HEK293 (cell line): ENCODE data around the gene NR2E3.
A peak's percentile ranks its signal among the peaks of the same experiment; 100 is the strongest.

Experiments
- CTCF ChIA-PET: fragments of 350-600 bp; formaldehyde crosslinking; extraction: SDS; loops from one replicate; lab custom pipeline; 2021; ENCODE audit warnings: antibody characterized with exemption; lab: Yijun Ruan, JAX
- POLR2A ChIA-PET: fragments of 300-600 bp; formaldehyde crosslinking; extraction: SDS; loops from one replicate; lab custom pipeline; 2020; ENCODE audit warnings: antibody characterized with exemption, inconsistent platforms; lab: Yijun Ruan, JAX
- H3K27ac ChIP-seq: fragments of 200-500 bp; sonication (Bioruptor generic); 2 replicates; pipeline ENCODE4 v1.5.1; 2014; ENCODE audit warnings: low read depth, low read length, control low read depth, inconsistent platforms; ENCODE audit errors: extremely low read depth
- H3K36me3 ChIP-seq, 2 experiments: fragments of 200-500 bp in 1 of 2; sonication (Bioruptor generic) in 1 of 2; 1 replicate in 1 of 2; 2 replicates in 1 of 2; pipeline ENCODE4 v1.5.1; 2014 to 2017; ENCODE audit warnings: inconsistent platforms in 2 of 2, low read length in 2 of 2; ENCODE audit not compliant: control insufficient read depth in 2 of 2, insufficient read depth in 1 of 2
- H3K4me1 ChIP-seq: fragments of 200-500 bp; sonication (Bioruptor generic); 2 replicates; pipeline ENCODE4 v1.5.1; 2014; ENCODE audit warnings: mild to moderate bottlenecking, low read length, inconsistent platforms; ENCODE audit not compliant: control insufficient read depth, insufficient read depth
- H3K4me3 ChIP-seq: 2 replicates; pipeline ENCODE4 v1.5.1; 2011; ENCODE audit warnings: low read depth, mild to moderate bottlenecking, control low read depth, low read length, moderate library complexity
- H3K9me3 ChIP-seq: fragments of 200-500 bp; sonication (Bioruptor generic); 2 replicates; pipeline ENCODE4 v1.5.1; 2014; ENCODE audit warnings: low read depth, low read length, inconsistent platforms; ENCODE audit not compliant: control insufficient read depth, insufficient read depth
- ATF2 ChIP-seq: fragments of 450-650 bp; formaldehyde crosslinking; IDR thresholded peaks from 2 replicates; pipeline ENCODE4 v1.5.1; 2016; ENCODE audit warnings: missing biosample characterization, missing genetic modification characterization, low read depth
- ELK4 ChIP-seq: IDR thresholded peaks from 2 replicates; pipeline ENCODE4 v1.6.1; 2011; ENCODE audit warnings: mild to moderate bottlenecking, low read depth, low read length, borderline replicate concordance
- HIC1 ChIP-seq: fragments of 450-650 bp; formaldehyde crosslinking; IDR thresholded peaks from 2 replicates; pipeline ENCODE4 v1.5.1; 2016; ENCODE audit warnings: missing biosample characterization, missing genetic modification characterization
- HOXC10 ChIP-seq: sonication (generic); formaldehyde crosslinking; IDR thresholded peaks from 2 replicates; pipeline ENCODE4 v1.8.1; 2023; ENCODE audit warnings: mild to moderate bottlenecking, missing genetic modification reagents
- IKZF3 ChIP-seq: fragments of 450-650 bp; IDR thresholded peaks from 2 replicates; pipeline ENCODE4 v1.5.0; 2018; ENCODE audit warnings: missing biosample characterization, mild to moderate bottlenecking, missing genetic modification characterization, moderate library complexity
- INSM2 ChIP-seq: fragments of 450-650 bp; formaldehyde crosslinking; IDR thresholded peaks from 2 replicates; pipeline ENCODE4 v1.5.1; 2016; ENCODE audit warnings: missing biosample characterization, missing genetic modification characterization
- KLF1 ChIP-seq: fragments of 450-650 bp; formaldehyde crosslinking; IDR thresholded peaks from 2 replicates; pipeline ENCODE4 v1.5.1; 2016; ENCODE audit warnings: missing biosample characterization, missing genetic modification characterization
- ZBTB1 ChIP-seq: fragments of 450-650 bp; formaldehyde crosslinking; IDR thresholded peaks from 2 replicates; pipeline ENCODE4 v1.5.1; 2016; ENCODE audit warnings: missing biosample characterization, missing genetic modification characterization
- ZNF148 ChIP-seq: fragments of 450-650 bp; formaldehyde crosslinking; IDR thresholded peaks from 2 replicates; pipeline ENCODE4 v1.5.0; 2017; ENCODE audit warnings: missing biosample characterization, missing genetic modification characterization, borderline replicate concordance
- ZNF248 ChIP-seq: fragments of 450-650 bp; formaldehyde crosslinking; IDR thresholded peaks from 2 replicates; pipeline ENCODE4 v1.5.1; 2017; ENCODE audit warnings: missing biosample characterization, missing genetic modification characterization
- ZNF274 ChIP-seq, 2 experiments: fragments of 200-500 bp in 1 of 2; fragments of 450-650 bp in 1 of 2; sonication (Bioruptor generic) in 1 of 2; formaldehyde crosslinking in 1 of 2; IDR thresholded peaks; 2 replicates each; pipeline versions ENCODE4 v1.5.1 to v1.6.1; 2014 to 2016; ENCODE audit warnings: borderline replicate concordance in 1 of 2, inconsistent platforms in 1 of 2, low read length in 1 of 2, missing biosample characterization in 1 of 2, missing genetic modification characterization in 1 of 2
- ZNF335 ChIP-seq: fragments of 450-650 bp; formaldehyde crosslinking; conservative IDR thresholded peaks from 2 replicates; pipeline ENCODE4 v1.5.1; 2016; ENCODE audit warnings: missing biosample characterization, missing genetic modification characterization
- ZNF350 ChIP-seq: fragments of 450-650 bp; formaldehyde crosslinking; IDR thresholded peaks from 2 replicates; pipeline ENCODE4 v1.5.0; 2017; ENCODE audit warnings: missing biosample characterization, mild to moderate bottlenecking, missing genetic modification characterization
- ZNF394 ChIP-seq: fragments of 450-650 bp; formaldehyde crosslinking; IDR thresholded peaks from 2 replicates; pipeline ENCODE4 v1.5.1; 2016; ENCODE audit warnings: missing biosample characterization, missing genetic modification characterization, mild to moderate bottlenecking, moderate library complexity, borderline replicate concordance
- ZNF521 ChIP-seq: fragments of 450-650 bp; formaldehyde crosslinking; IDR thresholded peaks from 2 replicates; pipeline ENCODE4 v1.5.1; 2017; ENCODE audit warnings: missing biosample characterization, mild to moderate bottlenecking, missing genetic modification characterization
- ZNF549 ChIP-seq: fragments of 450-650 bp; IDR thresholded peaks from 2 replicates; pipeline ENCODE4 v1.5.1; 2018; ENCODE audit warnings: missing biosample characterization, missing genetic modification characterization, mild to moderate bottlenecking, inconsistent platforms, moderate library complexity
- ZNF768 ChIP-seq: fragments of 450-650 bp; formaldehyde crosslinking; IDR thresholded peaks from 2 replicates; pipeline ENCODE4 v1.5.1; 2018; ENCODE audit warnings: missing biosample characterization, mild to moderate bottlenecking, missing genetic modification characterization
- ZNF785 ChIP-seq: fragments of 450-650 bp; formaldehyde crosslinking; IDR thresholded peaks from 2 replicates; pipeline ENCODE4 v1.5.1; 2016; ENCODE audit warnings: missing biosample characterization, missing genetic modification characterization
- ZNF791 ChIP-seq: fragments of 450-650 bp; formaldehyde crosslinking; IDR thresholded peaks from 2 replicates; pipeline ENCODE4 v1.5.1; 2016; ENCODE audit warnings: missing biosample characterization, missing genetic modification characterization
- ZNF837 ChIP-seq: fragments of 450-650 bp; formaldehyde crosslinking; IDR thresholded peaks from 2 replicates; pipeline ENCODE4 v1.5.1; 2016; ENCODE audit warnings: missing biosample characterization, missing genetic modification characterization
- ZSCAN5A ChIP-seq: fragments of 450-650 bp; formaldehyde crosslinking; IDR thresholded peaks from 2 replicates; pipeline ENCODE4 v1.5.1; 2016; ENCODE audit warnings: missing biosample characterization, missing genetic modification characterization

The NR2E3 gene

GRCh38 chr15:71788646-71789579 lies 21.4 kb upstream of the NR2E3 start:
- Histone ChIP-seq H3K27ac (no peak overlapping the region), H3K9me3 (no peaks in the 10 kb centered on the region), H3K4me3 (no peak overlapping the region), H3K36me3 (no peaks in the 10 kb centered on the region), H3K4me1 (no peaks in the 10 kb centered on the region)
- ChIA-PET CTCF (interaction anchor here (1.2 to 4.4 kb wide), 4 partner anchors 8 to 367 kb away, joined by 3 to 32 read pairs (median 18); no protein-coding TSS in a partner anchor), POLR2A (interaction anchor here (0.6 kb wide), 1 partner anchor 14 kb away, joined by 3 read pairs; no protein-coding TSS in a partner anchor)
- no peak for TF ChIP-seq ZNF791 (tag by site-specific recombination)
- TF ChIP-seq ZNF768 (tag by site-specific recombination): 0 out of 2 replicates have a peak, but pooled peaks have one; percentile 5

- Histone ChIP-seq H3K4me1 (no peaks in the 10 kb centered on the region), H3K9me3 (no peaks in the 10 kb centered on the region), H3K36me3 (no peaks in the 10 kb centered on the region), H3K4me3 (no peak overlapping the region), H3K27ac (no peak overlapping the region)
- POLR2A ChIA-PET: interaction anchor here (0.6 kb wide), 2 partner anchors 15 to 16 kb away, joined by 3 to 6 read pairs; no protein-coding TSS in a partner anchor
- CTCF ChIA-PET: interaction anchor here (1.2 to 4.4 kb wide), 4 partner anchors 9 to 367 kb away, joined by 4 to 32 read pairs (median 18); no protein-coding TSS in a partner anchor
- no peak for TF ChIP-seq ZNF335
- TF ChIP-seq HIC1 (tag by site-specific recombination): no peak
- no peak for TF ChIP-seq KLF1 (tag by site-specific recombination)
- TF ChIP-seq ZNF549 (tag by site-specific recombination): no peak
- no peak for TF ChIP-seq ZNF248 (tag by site-specific recombination)
- TF ChIP-seq ATF2 (tag by site-specific recombination): no peak
- 0 out of 2 replicates have a peak, but pooled peaks have one; percentile 23 for TF ChIP-seq ZSCAN5A (tag by site-specific recombination)
- peak; percentile 88; the same call in 1 of the 2 replicates for TF ChIP-seq ZNF521
- TF ChIP-seq ZNF837: no peak
- TF ChIP-seq HOXC10 (CRISPR knock-in tag): no peak
- no peak for TF ChIP-seq ZNF274 (IDR thresholded peaks at IDR 0.05; ENCODE audit: low read length)
- no peak for TF ChIP-seq ZNF274 (tag by site-specific recombination; IDR thresholded peaks at IDR 0.05; ENCODE audit: borderline replicate concordance)
- TF ChIP-seq ZNF350: no peak
- no peak for TF ChIP-seq ZBTB1
- no peak for TF ChIP-seq ELK4
- TF ChIP-seq INSM2 (tag by site-specific recombination): no peak
- 0 out of 2 replicates have a peak, but pooled peaks have one; percentile 50 for TF ChIP-seq ZNF148 (tag by site-specific recombination)
- no peak for TF ChIP-seq ZNF785 (tag by site-specific recombination)
- TF ChIP-seq ZNF394 (tag by site-specific recombination): no peak
- TF ChIP-seq IKZF3 (tag by site-specific recombination): no peak
- TF ChIP-seq ZNF791 (tag by site-specific recombination): no peak
These were observed 20.7 kb upstream of the NR2E3 start for GRCh38 chr15:71789616-71790015.
